Testis (tissue), 2 donors: ENCODE data around the gene PPCS.

Experiments
- CTCF ChIP-seq, 3 experiments: fragments of 450-650 bp in 2 of 3; fragments of 200-600 bp in 1 of 3; sonication (generic) in 1 of 3; IDR thresholded peaks; one replicate each; pipeline ENCODE4 v1.5.1; 2016 to 2019; ENCODE audit warnings: antibody characterized with exemption in 3 of 3, mild to moderate bottlenecking in 2 of 3, moderate library complexity in 1 of 3
- POLR2A ChIP-seq: fragments of 450-650 bp; IDR thresholded peaks from one replicate; pipeline ENCODE4 v1.6.1; 2017; ENCODE audit warnings: antibody characterized with exemption, mild to moderate bottlenecking, moderate library complexity

GRCh38 chr1:42417166-42417565 is 39.2 kb upstream of the PPCS start:
- TF ChIP-seq CTCF (IDR thresholded peaks at IDR 0.05) (no peak), POLR2A (no peak)
